WTC11 (cell line): Measurements from ENCODE around the gene ATP8B4. TPM values are rescaled to one million over a fixed set of nuclear protein-coding genes. Genes with fewer than 3 reads are reported as not detected.

ENCODE experiments used
- ATAC-seq: fragments of 200-7000 bp; cut with Tn5 transposase; 2 replicates; pipeline ENCODE4 v1.10.0; 2021; ENCODE audit warnings: mild to moderate bottlenecking, moderate library complexity
- CTCF ChIA-PET: fragments of 300-600 bp; sonication (Branson Sonifier 250); formaldehyde crosslinking; loops from one replicate; lab custom pipeline; 2021; ENCODE audit warnings: antibody characterized with exemption; lab: Charles Lee
- POLR2A ChIA-PET: fragments of 350-600 bp; sonication (Branson Sonifier 250); formaldehyde crosslinking; loops from one replicate; lab custom pipeline; 2021; ENCODE audit warnings: antibody characterized with exemption; lab: Charles Lee
- DNase-seq: peaks from one replicate; pipeline ENCODE4 v3.0.0; 2021; ENCODE audit warnings: low spot score
- H3K27ac Mint-ChIP-seq: 2 replicates; pipeline ENCODE4 v1.8.0; 2021; ENCODE audit warnings: mixed read lengths
- H3K27me3 Mint-ChIP-seq: 2 replicates; pipeline ENCODE4 v1.8.0; 2021; ENCODE audit warnings: low read depth, mild to moderate bottlenecking, moderate library complexity, mixed read lengths
- H3K36me3 Mint-ChIP-seq: 2 replicates; pipeline ENCODE4 v1.8.0; 2021; ENCODE audit warnings: mixed read lengths
- H3K4me1 Mint-ChIP-seq: 2 replicates; pipeline ENCODE4 v1.8.0; 2022; ENCODE audit warnings: mixed read lengths
- H3K4me3 Mint-ChIP-seq: 2 replicates; pipeline ENCODE4 v1.8.0; 2021; ENCODE audit warnings: mild to moderate bottlenecking, moderate library complexity, mixed read lengths
- H3K9me3 Mint-ChIP-seq: 2 replicates; pipeline ENCODE4 v1.8.0; 2021; ENCODE audit warnings: mixed read lengths
- E2F5 ChIP-seq: sonication (generic); formaldehyde crosslinking; IDR thresholded peaks from 2 replicates; pipeline ENCODE4 v1.8.1; 2022; ENCODE audit warnings: mild to moderate bottlenecking, moderate library complexity, missing genetic modification reagents
- ELF4 ChIP-seq: sonication (generic); formaldehyde crosslinking; IDR thresholded peaks from 2 replicates; pipeline ENCODE4 v1.8.1; 2022; ENCODE audit warnings: low read depth, mild to moderate bottlenecking, moderate library complexity, missing genetic modification reagents
- ESRRA ChIP-seq: sonication (generic); formaldehyde crosslinking; IDR thresholded peaks from 2 replicates; pipeline ENCODE4 v1.8.1; 2022; ENCODE audit warnings: mild to moderate bottlenecking, missing genetic modification reagents, borderline replicate concordance
- FOXK1 ChIP-seq: sonication (generic); formaldehyde crosslinking; IDR thresholded peaks from 2 replicates; pipeline ENCODE4 v1.8.0; 2022; ENCODE audit warnings: mild to moderate bottlenecking, moderate library complexity, missing genetic modification reagents
- FOXP4 ChIP-seq: sonication (generic); formaldehyde crosslinking; IDR thresholded peaks from 2 replicates; pipeline ENCODE4 v1.8.0; 2022; ENCODE audit warnings: mild to moderate bottlenecking, missing genetic modification reagents
- GABPB1 ChIP-seq: sonication (generic); formaldehyde crosslinking; IDR thresholded peaks from 2 replicates; pipeline ENCODE4 v1.8.1; 2023; ENCODE audit warnings: mild to moderate bottlenecking, missing genetic modification reagents
- NFATC4 ChIP-seq: fragments of 250-450 bp; sonication (Bioruptor Pico); IDR thresholded peaks from 2 replicates; pipeline ENCODE4 v1.9.0; 2021; ENCODE audit warnings: mild to moderate bottlenecking
- PRRX2 ChIP-seq: fragments of 250-450 bp; sonication (Bioruptor Pico); IDR thresholded peaks from 2 replicates; pipeline ENCODE4 v1.8.0; 2021; ENCODE audit warnings: mild to moderate bottlenecking
- RELA ChIP-seq: sonication (generic); formaldehyde crosslinking; IDR thresholded peaks from 2 replicates; pipeline ENCODE4 v1.8.1; 2022; ENCODE audit warnings: missing genetic modification reagents, mild to moderate bottlenecking, borderline replicate concordance
- SMAD4 ChIP-seq: sonication (generic); formaldehyde crosslinking; IDR thresholded peaks from 2 replicates; pipeline ENCODE4 v1.8.0; 2022; ENCODE audit warnings: mild to moderate bottlenecking, missing genetic modification reagents
- SP1 ChIP-seq: sonication (generic); formaldehyde crosslinking; conservative IDR thresholded peaks from 2 replicates; pipeline ENCODE4 v1.8.1; 2022; ENCODE audit warnings: missing genetic modification reagents
- ZNF138 ChIP-seq: sonication (generic); formaldehyde crosslinking; conservative IDR thresholded peaks from 2 replicates; pipeline ENCODE4 v1.8.1; 2022; ENCODE audit warnings: mild to moderate bottlenecking, moderate library complexity, missing genetic modification reagents
- ZNF425 ChIP-seq: fragments of 250-450 bp; sonication (Bioruptor Pico); conservative IDR thresholded peaks from 2 replicates; pipeline ENCODE4 v1.9.0; 2021; ENCODE audit warnings: mild to moderate bottlenecking
- total RNA-seq: library from RNA; stranded (reverse); gene quantifications from 3 replicates; pipeline ENCODE4 v1.2.3, GENCODE V29; 2021

The ATP8B4 gene
- total RNA-seq, 1 experiment from 2014 or later: 0.37 TPM

- TF ChIP-seq FOXP4 (CRISPR knock-in tag): no peak
- no peak for TF ChIP-seq SP1 (CRISPR knock-in tag)
- no peak for TF ChIP-seq ZNF138 (CRISPR knock-in tag)
- TF ChIP-seq PRRX2 (CRISPR knock-in tag): no peak
- no peak for TF ChIP-seq ZNF425 (CRISPR knock-in tag)
- TF ChIP-seq, all 79 proteins: peak for 0
Observed at GRCh38 chr15:50150349-50150748, 31.3 kb upstream of the ATP8B4 start (continued).

- ATAC-seq (no peak), DNase-seq (no peak)
- no peak overlapping the region for H3K27ac Mint-ChIP-seq
- POLR2A ChIA-PET: no interaction called here
- no peak overlapping the region for H3K4me3 Mint-ChIP-seq
- TF ChIP-seq ELF4 (CRISPR knock-in tag): no peak
- no peak for TF ChIP-seq SMAD4 (CRISPR knock-in tag)
- TF ChIP-seq NFATC4: no peak
- TF ChIP-seq RELA (CRISPR knock-in tag): no peak
- no peaks in the 10 kb centered on the region for H3K27me3 Mint-ChIP-seq
- CTCF ChIA-PET: interaction anchor here (1.1 to 2.5 kb wide), 3 partner anchors 70 to 167 kb away, joined by 3 to 43 read pairs (median 4); no protein-coding TSS in a partner anchor
- H3K9me3 Mint-ChIP-seq: no peaks in the 10 kb centered on the region
- peaks cover 4% of the 10 kb centered on the region for H3K4me1 Mint-ChIP-seq
- no peaks in the 10 kb centered on the region for H3K36me3 Mint-ChIP-seq
Observed at GRCh38 chr15:50149090-50149489, 30.1 kb upstream of the ATP8B4 start.

- H3K36me3 Mint-ChIP-seq: no peaks in the 10 kb centered on the region
- H3K27ac Mint-ChIP-seq: no peak overlapping the region
- no peaks in the 10 kb centered on the region for H3K27me3 Mint-ChIP-seq
- peaks cover 4% of the 10 kb centered on the region for H3K4me1 Mint-ChIP-seq
- ChIA-PET POLR2A (no interaction called here), CTCF (interaction anchor here (0.6 to 2.5 kb wide), 21 partner anchors 9 to 923 kb away, joined by 3 to 43 read pairs (median 3); partner anchors contain the start of genes FGF7, HDC and SLC27A2)
- ATAC-seq: peak; percentile 92
- no peaks in the 10 kb centered on the region for H3K9me3 Mint-ChIP-seq
- DNase-seq: peak; percentile 54
- no peak for TF ChIP-seq ESRRA
- H3K4me3 Mint-ChIP-seq: no peak overlapping the region
Observed at GRCh38 chr15:50148362-50148963, 29.4 kb upstream of the ATP8B4 start.

GRCh38 chr15:50146632-50147031 is 27.6 kb upstream of the ATP8B4 start:
- no peak for DNase-seq
- no peak for TF ChIP-seq FOXK1 (CRISPR knock-in tag)
- TF ChIP-seq GABPB1 (CRISPR knock-in tag): no peak
- no peak for TF ChIP-seq E2F5 (CRISPR knock-in tag)
- Mint-ChIP-seq H3K27me3 (no peaks in the 10 kb centered on the region), H3K4me3 (no peak overlapping the region), H3K9me3 (no peaks in the 10 kb centered on the region), H3K4me1 (peaks cover 4% of the 10 kb centered on the region), H3K27ac (no peak overlapping the region), H3K36me3 (no peaks in the 10 kb centered on the region)
- ChIA-PET CTCF (interaction anchor here (1.6 to 2.3 kb wide), 2 partner anchors 169 to 269 kb away, joined by 18 to 34 read pairs; no protein-coding TSS in a partner anchor), POLR2A (no interaction called here)
- no peak for ATAC-seq
